PFSK-1 (cell line): ENCODE measurements around the gene INPP5A.

Experiments
- FOXP2 ChIP-seq: optimal IDR thresholded peaks from 2 replicates; pipeline ENCODE3; 2011; ENCODE audit warnings: borderline replicate concordance, control low read depth, inconsistent platforms; ENCODE audit not compliant: insufficient read depth; ENCODE audit errors: extremely low read length, extremely low read depth
- POLR2AphosphoS5 ChIP-seq: IDR thresholded peaks from 2 replicates; pipeline ENCODE4 v1.6.1; 2012; ENCODE audit warnings: low read depth, mild to moderate bottlenecking, control low read depth, low read length, moderate library complexity
- SIN3A ChIP-seq: IDR thresholded peaks from 2 replicates; pipeline ENCODE4 v1.6.1; 2012; ENCODE audit warnings: mild to moderate bottlenecking, low read length, moderate library complexity, borderline replicate concordance; ENCODE audit not compliant: insufficient read depth
- TAF1 ChIP-seq: IDR thresholded peaks from 2 replicates; pipeline ENCODE4 v1.6.1; 2012; ENCODE audit warnings: low read length, control low read depth, borderline replicate concordance; ENCODE audit not compliant: insufficient read depth
- TF ChIP-seq, protein P1 (sequence below), 2 experiments: IDR thresholded peaks; 2 replicates each; pipeline versions ENCODE4 v1.6.1 to v1.8.0; 2011 to 2012; ENCODE audit warnings: low read depth in 2 of 2, low read length in 2 of 2, control low read depth in 1 of 2, inconsistent platforms in 1 of 2, mild to moderate bottlenecking in 1 of 2, moderate library complexity in 1 of 2; ENCODE audit not compliant: insufficient read depth in 1 of 2

Gene INPP5A

GRCh38 chr10:132562916-132563456, 25.4 kb downstream of the INPP5A start:
- TF ChIP-seq POLR2AphosphoS5 = no peak

GRCh38 chr10:132563485-132564248, 26.1 kb downstream of the INPP5A start:
- TF ChIP-seq SIN3A = no peak
- TF ChIP-seq, protein P1, sequence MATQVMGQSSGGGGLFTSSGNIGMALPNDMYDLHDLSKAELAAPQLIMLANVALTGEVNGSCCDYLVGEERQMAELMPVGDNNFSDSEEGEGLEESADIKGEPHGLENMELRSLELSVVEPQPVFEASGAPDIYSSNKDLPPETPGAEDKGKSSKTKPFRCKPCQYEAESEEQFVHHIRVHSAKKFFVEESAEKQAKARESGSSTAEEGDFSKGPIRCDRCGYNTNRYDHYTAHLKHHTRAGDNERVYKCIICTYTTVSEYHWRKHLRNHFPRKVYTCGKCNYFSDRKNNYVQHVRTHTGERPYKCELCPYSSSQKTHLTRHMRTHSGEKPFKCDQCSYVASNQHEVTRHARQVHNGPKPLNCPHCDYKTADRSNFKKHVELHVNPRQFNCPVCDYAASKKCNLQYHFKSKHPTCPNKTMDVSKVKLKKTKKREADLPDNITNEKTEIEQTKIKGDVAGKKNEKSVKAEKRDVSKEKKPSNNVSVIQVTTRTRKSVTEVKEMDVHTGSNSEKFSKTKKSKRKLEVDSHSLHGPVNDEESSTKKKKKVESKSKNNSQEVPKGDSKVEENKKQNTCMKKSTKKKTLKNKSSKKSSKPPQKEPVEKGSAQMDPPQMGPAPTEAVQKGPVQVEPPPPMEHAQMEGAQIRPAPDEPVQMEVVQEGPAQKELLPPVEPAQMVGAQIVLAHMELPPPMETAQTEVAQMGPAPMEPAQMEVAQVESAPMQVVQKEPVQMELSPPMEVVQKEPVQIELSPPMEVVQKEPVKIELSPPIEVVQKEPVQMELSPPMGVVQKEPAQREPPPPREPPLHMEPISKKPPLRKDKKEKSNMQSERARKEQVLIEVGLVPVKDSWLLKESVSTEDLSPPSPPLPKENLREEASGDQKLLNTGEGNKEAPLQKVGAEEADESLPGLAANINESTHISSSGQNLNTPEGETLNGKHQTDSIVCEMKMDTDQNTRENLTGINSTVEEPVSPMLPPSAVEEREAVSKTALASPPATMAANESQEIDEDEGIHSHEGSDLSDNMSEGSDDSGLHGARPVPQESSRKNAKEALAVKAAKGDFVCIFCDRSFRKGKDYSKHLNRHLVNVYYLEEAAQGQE (IDR thresholded peaks at IDR 0.05; ENCODE audit: insufficient read depth in 1 of 2, low read depth in 2 of 2, low read length in 2 of 2) = no peak
- TF ChIP-seq TAF1 = no peak
- TF ChIP-seq POLR2AphosphoS5 = no peak
- TF ChIP-seq FOXP2 = no peak

- TF ChIP-seq, protein P1 (IDR thresholded peaks at IDR 0.05; ENCODE audit: insufficient read depth in 1 of 2, low read depth in 2 of 2, low read length in 2 of 2) = no peak
- no peak for TF ChIP-seq POLR2AphosphoS5
- TF ChIP-seq TAF1 = no peak
- no peak for TF ChIP-seq FOXP2
- TF ChIP-seq SIN3A = no peak
Measured at GRCh38 chr10:132564249-132564605, 26.6 kb downstream of the INPP5A start.

DNA sequence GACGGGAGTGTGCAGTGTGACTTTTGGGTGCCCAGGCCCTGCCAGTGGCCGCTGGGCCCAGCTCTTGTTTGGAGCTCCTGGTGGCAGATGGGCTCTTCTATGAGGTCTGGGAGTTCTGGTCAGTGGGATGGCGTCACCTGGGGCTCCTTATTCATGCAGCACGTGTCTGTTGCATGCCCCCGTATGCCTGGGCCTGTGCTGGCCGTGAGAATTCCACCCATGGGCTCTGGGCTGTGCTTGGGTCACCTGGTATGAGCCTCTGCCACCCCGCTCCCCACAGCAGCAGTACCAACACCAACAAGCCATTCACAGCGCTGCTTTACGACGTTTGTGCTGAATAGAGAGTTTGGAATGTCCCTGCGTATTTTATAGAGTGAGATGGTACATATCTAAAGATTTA, 27.1 kb downstream of the INPP5A start:
- TF ChIP-seq SIN3A (no peak), POLR2AphosphoS5 (no peak), FOXP2 (no peak), TAF1 (no peak)
- TF ChIP-seq, protein P1 (IDR thresholded peaks at IDR 0.05; ENCODE audit: insufficient read depth in 1 of 2, low read depth in 2 of 2, low read length in 2 of 2) = no peak

GRCh38 chr10:132565516-132566209, 28.1 kb downstream of the INPP5A start:
- TF ChIP-seq TAF1 (no peak), POLR2AphosphoS5 (no peak), FOXP2 (no peak), SIN3A (no peak)
- TF ChIP-seq, protein P1 (IDR thresholded peaks at IDR 0.05; ENCODE audit: insufficient read depth in 1 of 2, low read depth in 2 of 2, low read length in 2 of 2) = no peak
